ENCODE data around the gene ADGRG6. TPM values are rescaled to one million over a fixed set of nuclear protein-coding genes. Genes with fewer than 3 reads are reported as not detected.
A peak's percentile ranks its signal among the peaks of the same experiment; 100 is the strongest.
"Not testable (repeated sequence)": the region's sequence is repeated elsewhere in the genome, so short reads cannot be mapped to it uniquely, and the experiment has no call there.

The ADGRG6 gene
- total RNA-seq, 1 experiment from 2014 or later = 31.0 TPM

DNA sequence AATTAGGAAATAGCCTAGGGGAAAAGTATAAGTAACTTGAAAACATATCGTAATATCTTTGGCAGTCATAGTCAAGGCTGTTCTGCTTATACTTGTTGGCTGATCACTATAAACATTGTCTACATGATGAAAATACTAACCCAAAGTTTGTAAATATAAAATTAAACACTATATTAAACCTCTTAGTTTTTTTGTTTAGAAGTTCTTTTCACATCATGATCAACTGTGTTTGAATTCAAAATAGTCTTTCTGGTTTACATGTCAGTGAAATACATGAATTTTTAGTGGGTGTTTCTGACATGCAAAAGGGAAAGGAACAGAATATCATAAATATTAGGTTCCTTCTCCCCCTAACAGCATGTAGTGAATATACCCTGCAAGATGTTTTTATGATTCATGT is 43.5 kb downstream of the ADGRG6 start:
- no peak for DNase-seq (ENCODE audit: low spot score)

DNA sequence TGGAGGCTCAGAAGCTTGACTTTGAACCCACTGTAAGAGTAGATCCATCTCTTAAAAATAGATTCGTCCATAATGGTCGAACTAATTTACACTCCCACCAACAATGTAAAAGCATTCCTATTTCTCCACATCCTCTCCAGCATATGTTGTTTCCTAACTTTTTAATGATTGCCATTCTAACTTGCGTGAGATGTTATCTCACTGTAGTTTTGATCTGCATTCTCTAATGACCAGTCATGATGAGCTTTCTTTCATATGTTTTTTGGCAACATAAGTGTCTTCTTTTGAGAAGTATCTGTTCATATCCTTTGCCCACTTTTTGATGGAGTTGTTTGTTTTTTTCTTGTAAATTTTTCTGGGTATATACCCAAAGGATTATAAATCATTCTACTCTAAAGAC is 44.4 kb downstream of the ADGRG6 start:
- not testable (repeated sequence) for DNase-seq (ENCODE audit: low spot score)

DNA sequence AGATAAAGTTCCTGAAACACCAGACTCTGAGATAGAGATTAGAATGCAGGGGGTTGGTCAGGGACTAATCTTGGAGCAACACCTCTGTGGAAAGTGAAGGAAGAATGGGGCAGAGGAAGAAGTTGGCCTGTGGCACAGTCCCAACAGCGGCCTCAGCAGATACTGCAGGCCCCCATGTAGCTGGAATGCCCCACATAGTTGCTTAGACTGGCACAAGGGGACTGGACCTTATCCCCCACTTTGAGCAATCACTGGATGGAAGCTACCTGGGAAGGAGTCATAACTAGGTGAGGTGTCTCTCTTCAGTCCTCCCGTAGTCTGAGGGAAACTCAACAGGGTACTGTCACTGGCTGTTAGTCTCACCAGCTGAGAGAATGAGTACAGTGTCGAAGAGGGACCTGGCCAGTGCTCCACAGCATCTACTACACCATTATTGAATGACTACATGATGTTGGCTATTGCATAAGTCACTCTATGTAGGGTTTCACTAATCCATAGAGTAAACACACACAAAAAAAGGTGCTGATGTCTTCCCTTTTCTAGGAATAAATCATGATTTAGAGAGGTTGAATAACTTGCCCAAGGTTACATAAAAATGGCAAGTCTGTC is 47.5 kb downstream of the ADGRG6 start:
- DNase-seq (ENCODE audit: low spot score) = no peak

DNA sequence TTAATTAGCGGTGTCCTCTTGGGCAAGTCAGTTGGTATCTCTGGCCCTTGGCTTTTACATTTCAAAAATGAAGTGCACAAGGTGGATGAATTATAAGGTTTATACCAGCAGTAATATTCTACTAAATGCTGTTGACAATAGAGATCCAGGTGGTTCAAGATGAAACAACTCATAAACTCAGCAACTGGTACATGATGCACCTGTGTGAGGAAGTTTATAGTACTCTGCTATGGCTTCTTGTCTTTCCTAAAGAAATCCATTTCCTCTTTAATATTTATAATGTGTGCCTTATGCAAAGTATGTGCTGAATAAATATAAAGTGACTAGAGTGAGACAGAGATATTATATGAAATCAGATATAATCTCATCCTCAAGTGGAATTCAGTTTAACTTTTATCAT is 48.5 kb downstream of the ADGRG6 start:
- DNase-seq (ENCODE audit: low spot score) = no peak

DNA sequence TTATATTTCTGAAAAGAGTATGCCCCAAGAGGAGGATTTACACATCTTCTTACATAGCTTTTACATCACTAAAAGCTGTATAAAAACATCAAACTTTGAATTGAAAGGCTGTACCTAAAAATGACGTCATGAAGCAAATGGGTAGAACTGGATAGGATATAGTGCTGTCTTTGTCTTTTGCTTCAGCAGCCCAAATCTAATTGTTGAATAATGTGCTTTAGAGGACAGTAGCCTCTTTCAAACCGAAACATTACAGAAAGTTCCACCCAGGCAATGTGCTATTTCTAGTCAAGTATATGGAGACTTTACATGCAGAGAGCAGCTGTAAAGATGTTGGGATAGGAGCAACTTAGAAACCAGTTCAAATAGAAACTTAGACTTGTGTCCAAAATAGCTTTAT is 51.9 kb downstream of the ADGRG6 start:
- DNase-seq (ENCODE audit: low spot score) = no peak

DNA sequence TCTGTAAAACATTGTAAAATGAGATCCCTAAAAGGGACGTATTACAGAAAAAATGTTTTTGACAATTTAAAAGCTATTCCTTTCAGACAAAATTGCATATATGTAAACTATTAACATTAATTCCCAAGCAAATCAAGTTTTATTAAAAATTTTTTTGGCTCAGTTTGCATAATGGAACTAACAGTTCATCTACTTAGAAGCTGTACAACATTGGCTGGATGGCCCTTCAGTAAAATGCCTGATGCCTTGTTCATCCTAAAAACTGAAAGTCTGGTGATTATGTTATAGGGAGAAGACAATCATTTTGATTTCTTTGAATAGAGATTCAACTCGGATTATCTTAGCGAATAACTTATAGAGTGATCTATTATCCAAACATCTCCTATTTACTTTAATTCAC is 52.8 kb downstream of the ADGRG6 start:
- no peak for DNase-seq (ENCODE audit: low spot score)

DNA sequence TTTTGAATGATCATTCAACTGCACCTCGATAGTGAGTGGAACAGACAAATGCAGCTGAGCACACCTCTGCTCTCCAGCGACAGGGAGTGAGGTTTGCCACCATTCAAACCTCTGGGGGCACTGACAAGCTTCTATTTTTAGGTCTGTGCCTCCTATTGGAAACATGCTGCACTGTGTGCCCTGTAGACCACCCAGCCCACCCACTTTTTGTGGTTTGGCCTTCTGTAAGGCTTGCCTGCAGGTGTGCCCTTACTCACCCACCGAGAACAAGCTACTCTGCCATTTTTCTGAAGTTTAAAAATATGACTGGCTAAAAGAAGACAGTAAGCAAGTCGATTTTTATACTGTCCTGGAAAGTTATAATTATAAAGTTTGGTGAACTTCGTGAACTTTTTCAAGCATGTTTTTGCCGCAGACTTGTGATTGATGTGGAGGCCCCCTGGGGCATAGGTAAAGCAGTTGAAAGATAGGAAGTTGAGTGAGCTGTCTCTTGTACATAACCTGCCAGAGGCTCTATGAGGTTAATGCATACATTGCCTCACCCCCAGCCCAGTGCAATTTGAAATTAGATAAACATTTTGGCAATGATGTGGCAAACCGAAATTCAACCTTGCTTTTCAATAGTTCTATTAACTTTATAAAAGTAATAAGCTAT is 53.8 kb downstream of the ADGRG6 start:
- no peak for DNase-seq (ENCODE audit: low spot score)

DNA sequence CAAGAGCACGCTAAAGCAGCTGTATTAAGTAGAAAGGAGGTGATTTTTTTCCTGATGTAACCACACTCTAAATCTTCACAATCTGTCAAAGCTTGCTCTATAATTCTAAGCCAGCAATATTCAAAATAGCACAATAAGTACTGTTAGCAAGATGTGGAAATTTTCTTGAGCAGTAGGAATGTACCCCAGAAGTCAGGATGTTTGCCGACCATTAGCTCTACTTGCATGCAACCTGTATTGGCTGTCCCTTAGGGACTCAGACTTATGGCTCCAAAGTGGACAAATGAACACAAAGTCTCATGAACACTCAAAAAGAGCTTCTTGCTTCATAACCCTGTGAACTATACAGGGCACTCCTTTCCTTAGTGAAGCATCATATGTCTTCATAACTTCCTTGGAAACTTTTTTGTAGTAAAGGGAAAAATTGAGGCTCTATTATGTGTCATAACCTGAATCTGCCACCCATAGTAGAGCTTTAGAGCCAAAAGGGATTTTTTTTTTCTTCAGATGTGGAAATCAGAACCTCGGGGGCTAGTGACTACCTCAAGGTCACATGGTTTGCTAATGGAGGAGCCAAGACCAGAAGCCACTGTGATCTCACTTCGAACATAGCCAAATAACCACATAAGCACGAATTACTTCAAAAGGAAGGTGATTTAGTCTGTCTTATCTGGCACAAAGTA is 54.5 kb downstream of the ADGRG6 start:
- no peak for DNase-seq (ENCODE audit: low spot score)

DNA sequence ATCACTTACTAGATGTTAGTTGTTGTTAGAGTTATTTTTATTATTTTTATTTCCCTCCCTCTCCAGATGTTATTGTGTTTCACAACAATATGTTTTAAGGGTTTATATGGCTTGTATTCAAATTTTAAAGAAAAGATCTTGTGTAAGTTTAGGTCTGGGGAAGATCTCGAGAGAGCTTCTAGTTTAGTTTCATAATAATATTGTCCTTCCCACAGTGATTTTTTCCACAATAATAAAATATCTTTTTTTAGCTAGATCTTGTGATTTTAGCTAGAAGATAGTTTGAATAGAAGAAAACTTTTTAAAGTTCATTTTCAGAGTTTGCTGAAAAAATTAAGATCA is 55.0 kb downstream of the ADGRG6 start:
- DNase-seq (ENCODE audit: low spot score) = no peak

DNA sequence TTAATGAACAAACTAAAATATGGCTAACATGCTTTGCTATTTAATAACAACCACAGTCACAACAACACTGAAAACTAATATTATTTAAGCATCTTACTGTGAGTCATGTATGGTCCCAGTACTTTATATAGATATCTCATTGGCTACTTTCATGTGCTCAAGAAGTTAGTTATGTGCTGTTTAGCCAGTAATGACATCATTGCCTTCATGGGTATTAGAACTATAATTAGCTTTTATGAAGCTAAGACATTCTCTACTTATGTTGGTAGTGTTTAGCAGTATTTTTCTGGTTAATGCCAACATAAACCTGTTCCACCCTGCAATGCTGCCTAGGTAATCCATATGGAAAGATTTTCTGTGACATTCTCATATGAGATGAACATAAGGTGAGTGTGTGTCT is 56.1 kb downstream of the ADGRG6 start:
- DNase-seq (ENCODE audit: low spot score) = no peak

DNA sequence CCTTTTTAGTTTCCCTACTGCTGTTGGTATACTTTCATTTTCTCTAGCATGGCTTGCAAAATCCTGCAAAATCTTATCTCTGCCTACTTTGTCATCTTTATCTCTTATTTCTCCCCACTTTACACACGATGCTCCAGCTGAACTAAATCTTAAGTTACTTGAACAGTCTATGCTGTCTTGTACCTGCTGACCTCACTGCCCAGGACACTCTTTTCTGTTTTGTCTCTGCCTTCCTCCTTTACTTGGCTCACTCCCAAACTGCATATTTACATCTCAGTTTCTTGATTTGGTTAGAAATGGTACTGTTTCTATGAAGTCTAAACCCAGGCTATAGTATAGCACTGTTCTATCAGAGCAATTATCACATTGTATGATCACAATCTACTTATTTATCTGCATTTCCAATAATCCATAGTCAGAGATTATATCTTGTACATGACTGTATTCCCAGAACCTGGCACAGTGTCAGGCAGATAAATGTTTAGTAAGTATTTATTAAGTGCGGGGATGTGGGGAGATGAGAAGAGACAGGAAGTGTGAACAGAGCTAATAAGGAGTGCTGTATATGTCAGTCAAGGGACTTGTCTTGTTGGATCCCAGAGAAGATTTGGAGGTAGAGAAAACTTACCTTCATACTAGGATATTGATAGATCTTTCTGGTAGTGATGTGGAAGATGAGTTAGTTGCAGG is 57.6 kb downstream of the ADGRG6 start:
- DNase-seq (ENCODE audit: low spot score) = no peak

DNA sequence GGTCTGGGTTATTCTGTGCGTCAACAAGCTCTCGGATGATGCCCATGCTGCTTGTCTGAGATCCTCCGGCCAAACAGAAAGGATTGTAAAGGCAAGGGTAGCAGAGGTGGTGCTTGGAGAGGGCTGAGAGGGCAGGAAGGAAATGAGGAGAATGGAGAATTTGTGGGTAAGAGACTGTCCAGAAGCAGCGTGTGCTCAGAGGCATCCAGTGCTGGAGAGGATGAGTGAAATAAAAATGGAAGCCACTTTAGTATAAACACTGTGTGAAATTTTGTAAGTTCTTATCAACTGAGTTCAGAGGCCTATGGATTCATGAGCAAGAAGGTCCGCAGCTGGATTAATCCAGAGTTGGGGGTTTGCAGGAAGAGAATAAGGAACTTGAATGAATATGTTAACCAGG is 59.5 kb downstream of the ADGRG6 start:
- no peak for DNase-seq (ENCODE audit: low spot score)

DNA sequence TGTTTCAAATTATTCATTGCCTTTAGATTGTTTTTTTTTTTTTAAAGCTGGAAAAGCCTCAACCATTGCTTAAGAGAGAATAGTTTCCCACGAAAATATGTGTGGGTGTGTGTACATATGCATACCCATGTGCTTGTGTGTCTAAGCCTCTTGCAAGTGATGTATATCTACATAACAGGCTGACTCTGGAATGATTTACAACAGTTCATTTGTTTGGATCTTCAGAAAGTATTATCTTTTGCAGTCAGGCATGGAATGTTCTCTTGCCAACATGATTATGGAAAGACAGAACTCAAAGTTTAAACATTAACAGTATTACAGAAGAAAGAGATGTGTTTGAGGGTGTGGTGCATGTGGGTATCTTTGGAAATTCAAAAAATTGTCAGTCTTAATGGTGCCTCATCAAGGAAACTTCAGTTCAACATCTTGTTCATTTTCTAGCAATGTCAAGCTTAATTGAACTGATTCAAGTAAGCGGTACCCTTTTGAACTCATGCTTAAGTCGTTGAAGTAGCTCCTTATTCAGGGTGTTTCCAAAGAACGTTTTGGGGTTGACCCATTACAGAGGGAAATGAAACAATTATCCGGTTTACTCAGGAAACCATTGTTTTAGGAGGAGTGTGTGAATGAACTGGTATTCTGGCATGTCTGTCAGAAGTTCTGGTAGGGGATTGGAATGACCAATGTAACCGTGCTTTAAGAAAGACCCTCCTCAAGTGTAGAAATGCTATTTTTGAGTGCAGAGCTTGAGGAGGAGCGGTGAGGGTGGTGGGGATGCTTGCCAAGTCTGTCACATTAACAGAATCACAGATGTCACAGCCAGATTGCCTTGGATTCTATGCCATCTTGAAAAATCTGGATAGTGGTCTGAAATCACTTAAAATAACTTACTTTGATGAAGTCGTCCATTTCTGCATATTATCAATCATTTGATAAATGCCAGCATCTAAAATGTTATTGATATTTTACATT is 60.3 kb downstream of the ADGRG6 start:
- DNase-seq (ENCODE audit: low spot score) = no peak

DNA sequence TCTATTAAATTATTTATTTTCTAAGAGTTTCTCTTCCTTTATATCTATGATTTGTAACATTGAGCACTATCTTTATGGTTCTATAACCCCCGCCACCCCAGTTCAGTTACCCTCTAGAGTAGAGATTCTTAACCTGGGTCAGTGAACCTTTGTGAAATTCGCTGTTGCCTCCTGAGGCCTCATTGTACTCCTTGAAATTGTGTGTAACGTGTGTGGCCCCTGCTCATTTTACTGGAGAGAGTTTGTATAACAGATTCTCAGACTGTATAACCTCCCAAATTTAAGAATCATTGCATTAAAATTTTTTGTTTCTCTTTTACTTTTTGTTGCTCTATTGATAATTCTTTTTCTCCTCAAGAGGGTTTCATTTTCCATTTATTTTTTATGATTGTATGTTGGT is 65.3 kb downstream of the ADGRG6 start:
- no peak for DNase-seq (ENCODE audit: low spot score)

DNA sequence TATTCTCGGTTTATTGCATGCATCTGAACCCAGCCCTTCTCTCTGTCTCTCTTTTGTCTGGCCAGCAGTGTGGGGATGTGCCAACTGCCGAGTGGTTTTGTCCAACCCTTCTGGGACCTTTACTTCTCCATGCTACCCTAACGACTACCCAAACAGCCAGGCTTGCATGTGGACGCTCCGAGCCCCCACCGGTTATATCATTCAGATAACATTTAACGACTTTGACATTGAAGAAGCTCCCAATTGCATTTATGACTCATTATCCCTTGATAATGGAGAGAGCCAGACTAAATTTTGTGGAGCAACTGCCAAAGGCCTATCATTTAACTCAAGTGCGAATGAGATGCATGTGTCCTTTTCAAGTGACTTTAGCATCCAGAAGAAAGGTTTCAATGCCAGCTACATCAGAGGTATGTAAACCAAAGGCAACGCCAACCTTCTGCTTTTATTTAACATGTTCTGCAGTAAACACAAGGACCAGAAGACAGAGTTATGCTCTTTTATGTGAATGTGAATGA is 65.8 kb downstream of the ADGRG6 start:
- DNase-seq (ENCODE audit: low spot score) = no peak

DNA sequence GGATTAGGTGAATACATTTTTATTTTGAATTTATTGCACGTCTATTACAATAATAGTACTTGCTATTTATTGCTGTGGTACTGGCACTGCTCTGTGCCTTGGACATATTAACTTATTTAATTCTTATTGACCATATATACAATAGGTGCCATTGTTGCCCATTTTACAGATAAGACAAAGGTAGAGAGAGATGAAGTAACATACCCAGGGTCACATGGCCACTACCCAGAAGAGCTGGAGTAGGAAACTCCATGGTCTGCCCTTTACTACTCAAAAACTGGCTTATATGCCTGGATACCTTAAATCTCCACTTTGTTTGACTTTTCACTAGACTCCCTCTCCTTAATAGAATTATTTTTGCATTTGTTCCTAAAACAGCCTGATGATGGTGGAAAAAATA is 67.5 kb downstream of the ADGRG6 start:
- no peak for DNase-seq (ENCODE audit: low spot score)

DNA sequence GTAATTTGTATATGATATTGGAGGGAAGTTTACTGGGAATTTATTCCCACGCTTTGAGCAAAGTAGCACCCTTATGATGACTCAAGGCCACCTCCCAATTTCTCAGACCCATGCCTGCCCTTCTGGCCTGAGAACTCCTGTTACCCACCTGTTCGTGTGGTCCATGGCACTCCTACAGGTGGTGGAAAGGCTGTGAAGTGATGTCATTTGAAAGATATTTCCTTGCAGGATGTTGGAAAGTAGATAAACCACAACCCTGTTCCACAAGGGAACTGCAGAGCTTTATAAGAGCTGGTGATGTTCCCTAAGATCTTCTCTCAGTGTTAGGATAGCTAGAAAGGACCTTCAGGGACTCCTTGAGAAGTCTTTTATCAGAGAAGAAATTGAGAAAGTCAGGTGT is 70.5 kb downstream of the ADGRG6 start:
- DNase-seq (ENCODE audit: low spot score) = peak; percentile 89

DNA sequence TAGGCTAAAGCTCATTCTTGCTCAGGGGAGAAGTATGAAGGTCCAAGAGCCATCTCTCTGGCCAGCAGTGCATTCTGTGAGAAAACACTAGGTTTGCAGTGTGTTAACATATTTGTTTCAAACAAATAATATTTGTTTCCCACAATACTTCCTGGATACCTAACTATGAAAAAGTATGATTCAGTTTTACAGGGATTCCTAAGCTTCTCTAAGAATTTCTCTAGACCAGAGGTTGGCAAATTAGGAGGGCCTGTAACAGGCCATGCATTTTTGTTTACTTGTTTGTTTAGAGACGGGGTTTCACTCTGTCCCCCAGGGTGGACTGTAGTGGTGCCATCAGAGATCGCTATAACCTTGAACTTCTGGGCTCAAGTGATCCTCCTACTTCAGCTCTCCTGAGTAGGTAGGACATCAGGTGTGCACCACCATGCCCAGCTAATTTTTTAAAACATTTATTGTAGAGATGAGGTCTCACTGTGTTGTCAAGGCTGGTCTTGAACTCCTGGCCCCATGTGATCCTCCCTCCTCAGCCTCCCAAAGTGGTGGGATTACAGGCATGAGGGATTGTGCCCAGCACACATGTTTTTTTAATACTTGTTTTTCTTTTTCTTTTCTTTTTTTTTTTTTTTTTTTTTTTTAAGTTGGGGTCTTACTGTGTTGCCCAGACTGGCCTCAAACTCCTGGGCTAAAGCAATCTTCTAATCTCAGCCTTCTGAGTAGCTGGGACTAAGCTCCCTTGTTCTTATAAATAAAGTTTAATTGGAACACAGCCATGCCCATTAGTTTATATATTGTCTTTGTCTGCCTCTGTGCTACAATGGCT is 71.7 kb downstream of the ADGRG6 start:
- DNase-seq (ENCODE audit: low spot score) = no peak

DNA sequence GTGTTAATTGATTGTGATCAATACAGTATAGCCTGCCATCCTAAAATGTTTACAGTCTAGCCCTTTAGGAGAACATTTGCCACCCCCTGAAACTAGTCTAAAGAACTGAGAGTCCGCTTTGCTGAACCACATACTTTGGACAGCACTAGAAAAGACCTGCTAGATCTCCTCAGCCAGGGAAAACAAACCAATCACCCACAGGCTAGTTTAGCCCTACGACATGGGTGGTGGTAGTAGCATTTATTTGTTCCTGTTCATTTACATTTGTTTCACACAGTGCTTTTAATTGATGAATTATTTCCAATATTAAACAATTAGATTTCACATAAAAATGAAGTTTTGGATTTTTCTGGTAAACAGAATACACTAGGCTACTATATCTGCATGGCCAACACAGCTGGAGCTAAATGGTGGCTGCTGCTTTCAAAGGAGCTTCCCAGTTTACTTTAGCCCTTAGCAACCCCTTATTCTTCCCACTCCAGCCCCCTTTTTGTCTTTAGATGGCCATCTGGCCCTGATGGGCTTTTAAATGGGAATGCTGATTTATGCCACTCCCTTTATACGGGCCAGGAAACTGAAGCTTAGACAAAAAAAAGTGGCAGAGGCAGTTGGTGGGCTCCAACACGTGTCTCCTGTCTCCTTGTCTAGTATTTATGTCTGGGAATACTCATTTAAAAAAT is 72.4 kb downstream of the ADGRG6 start:
- no peak for DNase-seq (ENCODE audit: low spot score)

Data from A172 (cell line).